G401 (cell line): ENCODE results near the gene TSSC4. TPM values are rescaled to one million over a fixed set of nuclear protein-coding genes. Genes with fewer than 3 reads are reported as not detected.

Source experiments
- DNase-seq: peaks from one replicate; pipeline ENCODE4 v3.0.0-alpha.2; 2015; ENCODE audit warnings: low spot score
- in situ Hi-C: cut with HindIII; loops from 2 replicates; pipeline ENCODE4 v1.10.0; 2016; ENCODE audit warnings: low sequenced_read_pairs, mixed read lengths
- total RNA-seq: library from RNA; depleted of rRNA; stranded (reverse); fragments of >200 nt; shearing (Covaris generic); gene quantifications from 2 replicates; pipeline ENCODE4 v1.2.3, GENCODE V29; 2014

The TSSC4 gene
- total RNA-seq, 1 experiment from 2014 or later = 46.1 TPM

DNA sequence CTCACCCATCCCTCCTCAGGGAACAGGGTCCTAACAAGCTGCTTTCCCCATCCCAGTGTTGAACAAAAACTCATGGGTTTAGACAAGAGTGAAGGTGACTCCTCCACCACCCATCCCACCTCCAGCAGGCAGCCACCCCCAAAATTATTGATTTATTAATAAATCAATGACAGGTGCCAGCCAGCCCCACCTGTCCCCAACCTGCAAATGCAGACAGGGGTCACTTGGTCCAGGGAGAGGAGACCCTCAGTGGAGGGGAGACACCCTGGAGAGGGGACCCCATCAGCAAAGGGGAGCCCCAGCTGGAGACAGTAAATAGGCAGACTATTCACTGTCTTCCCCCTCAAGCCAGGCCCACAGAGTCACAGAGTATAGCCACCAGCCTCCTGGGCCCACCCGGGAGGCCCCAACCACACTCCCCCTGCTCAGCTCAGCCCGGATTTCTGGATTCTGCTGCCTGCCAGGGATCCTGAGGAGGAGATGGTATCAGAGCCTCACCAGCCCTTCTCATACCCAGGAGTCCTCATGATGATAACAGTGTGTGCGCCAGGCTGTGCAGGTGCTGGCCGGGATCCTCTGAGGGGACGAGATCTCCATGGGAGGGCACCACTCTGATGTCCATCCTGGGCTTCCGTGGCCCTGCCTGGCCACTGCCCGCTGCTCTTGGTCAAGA is 32.2 kb upstream of the TSSC4 start:
- in situ Hi-C loops = no loop called here
- no peak for DNase-seq

DNA sequence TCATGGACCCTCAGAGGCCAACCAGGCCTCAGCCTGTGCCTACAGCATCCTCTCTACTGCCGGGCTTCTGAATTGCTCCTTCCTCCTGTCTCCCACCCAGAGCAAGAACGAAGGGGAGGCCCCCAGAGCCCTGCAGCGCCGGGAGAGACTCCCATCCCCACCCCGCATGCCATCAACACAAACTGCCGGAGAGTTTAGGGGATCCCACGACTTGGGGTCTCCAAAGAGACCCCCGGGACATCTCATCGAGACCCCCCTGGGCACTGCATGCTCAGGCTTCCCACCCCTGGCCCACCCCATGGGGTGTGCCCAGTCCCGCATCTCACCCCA is 31.7 kb upstream of the TSSC4 start:
- no peak for DNase-seq

DNA sequence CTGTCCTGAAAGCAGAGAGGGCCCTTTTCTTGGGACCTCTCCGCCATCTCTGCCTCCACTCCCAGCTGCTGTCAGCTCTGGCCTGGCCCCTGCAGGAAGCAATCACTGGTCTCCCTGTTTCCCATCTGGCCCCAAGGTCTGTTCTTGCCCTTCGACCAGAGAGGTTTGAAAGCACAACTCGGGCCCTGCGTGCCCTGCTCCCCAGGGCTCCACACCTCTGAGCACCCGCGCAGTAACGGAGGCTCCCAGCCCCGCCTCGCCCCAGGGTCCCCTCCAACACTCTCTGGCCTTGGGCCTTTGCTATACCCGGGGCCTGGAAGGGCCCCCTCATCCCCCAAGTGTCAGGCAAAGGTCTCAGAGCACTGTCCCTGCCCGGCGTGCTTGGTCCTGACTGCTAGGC is 31.2 kb upstream of the TSSC4 start:
- in situ Hi-C loops = no loop called here
- DNase-seq = no peak

More for the DNA sequence above, 31.7 kb upstream of the TSSC4 start:
- in situ Hi-C loops = no loop called here

DNA sequence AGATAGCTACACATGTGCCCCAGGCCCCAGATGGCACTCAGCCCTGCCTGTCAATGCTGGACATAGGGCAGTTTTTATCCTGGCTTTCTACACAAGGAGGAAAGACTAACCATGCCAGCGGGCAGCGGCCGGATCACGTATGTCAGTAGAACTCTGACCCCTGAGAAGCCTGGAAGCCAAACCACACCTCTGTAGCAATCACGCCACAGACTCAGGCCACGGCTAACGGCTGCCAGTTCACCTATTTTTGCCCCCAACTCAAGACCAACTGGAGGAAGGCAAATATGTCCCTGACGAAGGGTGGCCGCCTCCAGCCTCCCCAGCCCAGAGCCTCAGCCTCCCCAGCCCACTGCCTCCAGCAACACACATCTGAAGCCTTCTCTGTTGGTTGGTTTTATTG is 30.7 kb upstream of the TSSC4 start:
- no peak for DNase-seq
- in situ Hi-C loops = no loop called here

DNA sequence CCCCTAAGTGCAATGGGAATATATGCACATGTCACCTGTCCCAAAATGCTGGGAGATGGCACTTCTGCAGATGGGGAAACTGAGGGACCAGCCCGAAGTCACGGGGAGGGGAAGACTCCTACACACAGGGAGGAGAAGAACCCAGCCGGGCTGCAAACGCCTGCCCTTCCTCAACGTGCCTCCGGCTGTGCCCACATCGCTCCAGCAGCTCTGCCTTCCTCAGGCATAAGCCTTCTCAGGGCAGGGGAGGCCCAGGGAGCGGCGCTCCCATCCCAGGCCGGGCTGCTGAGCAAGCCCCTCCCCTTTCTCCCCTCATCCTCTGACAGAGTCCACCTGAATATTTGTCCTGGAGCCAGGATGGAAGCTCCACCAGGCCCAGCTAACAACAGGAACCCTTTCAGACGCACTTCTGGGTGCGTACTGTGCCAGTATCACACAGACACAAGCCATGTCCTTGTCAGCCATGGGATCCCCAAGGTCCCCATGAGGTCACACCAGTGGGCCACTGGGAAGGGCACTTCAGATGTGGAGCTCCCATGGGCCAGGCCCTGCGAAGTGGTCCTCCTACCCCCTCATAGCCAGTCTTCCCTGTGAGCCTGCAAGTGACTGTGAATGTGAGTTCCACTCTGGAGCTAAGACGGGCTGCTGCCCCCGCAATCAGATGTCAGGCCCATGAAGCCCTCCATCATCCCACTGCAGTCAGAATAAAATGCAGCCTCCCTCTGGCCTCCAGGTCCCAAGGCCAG is 25.9 kb upstream of the TSSC4 start:
- in situ Hi-C loops = no loop called here

DNA sequence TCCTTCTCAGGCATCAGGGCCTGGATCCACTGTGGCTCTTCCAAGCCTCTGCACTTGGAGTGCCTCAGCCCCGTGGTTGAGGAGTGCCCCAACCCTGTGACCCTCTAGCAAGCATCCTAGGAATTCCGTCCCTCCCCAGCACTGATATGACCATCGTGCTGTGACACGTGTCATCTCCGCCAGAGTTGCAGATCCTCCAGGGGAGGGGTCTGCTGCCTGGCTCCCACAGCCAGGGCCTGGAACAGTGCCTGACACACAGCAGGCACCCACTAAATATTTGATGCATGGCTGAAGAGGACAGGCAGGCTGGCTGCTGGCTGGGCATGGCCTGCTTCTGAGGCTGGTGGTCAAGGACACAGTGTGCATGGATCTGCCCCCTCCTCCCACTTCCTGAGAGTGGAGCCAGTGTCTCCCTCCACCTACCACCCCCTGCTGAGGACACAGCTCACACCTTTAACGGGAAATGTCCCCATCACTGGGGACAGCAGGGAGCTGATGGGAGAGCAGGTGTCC is 25.2 kb upstream of the TSSC4 start:
- DNase-seq = peak; percentile 52
- in situ Hi-C loops = no loop called here

More for the DNA sequence above, 25.9 kb upstream of the TSSC4 start:
- no peak for DNase-seq

DNA sequence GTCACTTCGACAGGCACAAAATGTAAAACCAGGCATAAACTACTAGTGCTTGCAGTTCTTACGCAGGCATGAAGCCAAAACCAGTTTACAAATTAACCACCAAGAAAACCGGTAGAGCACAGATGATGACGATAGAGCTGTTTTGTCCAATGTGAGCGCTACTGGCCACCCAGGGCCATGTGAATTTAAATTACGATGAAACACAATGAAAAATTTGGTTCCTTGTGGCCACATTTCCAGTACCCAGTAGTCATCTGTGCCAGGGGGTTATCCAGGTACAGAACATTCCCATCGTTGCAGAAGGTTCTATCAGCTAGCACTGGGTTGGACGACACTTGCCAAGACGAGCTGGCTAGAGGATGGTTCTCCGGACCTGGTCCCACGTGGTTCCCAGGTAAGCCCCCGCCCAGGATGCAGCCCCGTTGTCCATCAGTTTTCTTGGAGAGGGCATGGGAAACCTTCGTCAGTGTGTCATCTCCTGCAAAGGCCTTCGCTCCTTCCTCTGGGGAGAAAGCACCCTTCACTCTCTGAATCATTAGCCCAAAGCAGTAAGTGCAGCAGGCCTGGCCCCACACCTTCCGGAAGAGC is 24.5 kb upstream of the TSSC4 start:
- in situ Hi-C loops = no loop called here
- no peak for DNase-seq

DNA sequence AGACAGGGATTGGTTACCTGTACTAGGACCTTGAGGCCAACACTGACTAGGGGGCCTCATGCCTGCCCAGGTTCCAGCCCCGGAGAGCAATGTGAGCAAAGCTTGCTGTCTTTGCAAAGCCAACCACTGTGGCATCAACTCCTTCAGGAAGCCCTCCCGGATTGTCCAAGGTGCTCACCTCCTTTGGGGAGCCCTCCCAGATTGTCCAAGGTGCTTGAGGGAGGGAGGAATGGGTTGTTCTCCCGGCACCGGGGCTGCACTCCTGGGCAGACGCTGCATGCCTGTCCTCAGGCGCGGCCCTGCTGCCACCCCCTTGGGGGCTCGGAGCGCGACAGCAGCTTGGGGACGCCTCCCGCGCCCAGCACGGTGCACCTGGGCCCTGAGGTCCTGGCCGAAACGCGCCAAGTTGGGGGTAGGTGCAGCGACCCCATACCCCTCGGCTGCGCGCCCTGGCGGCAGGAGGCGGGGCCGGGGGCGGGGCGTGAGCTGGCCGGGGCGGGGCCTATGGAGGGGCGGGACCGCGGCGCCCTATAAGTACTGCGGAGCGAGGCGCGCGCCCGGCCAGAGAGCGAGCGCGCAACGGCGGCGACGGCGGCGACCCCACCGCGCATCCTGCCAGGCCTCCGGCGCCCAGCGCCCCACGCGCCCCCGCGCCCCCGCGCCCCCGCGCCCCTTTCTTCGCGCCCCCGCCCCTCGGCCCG is 23.6 kb upstream of the TSSC4 start, which contains the start of gene CD81:
Gene CD81, plus strand, starts transcription at position 560 of the 701 bp plus-strand sequence. CDS start 240 bp downstream, outside the sequence.
- in situ Hi-C loops = no loop called here
- DNase-seq = peak; percentile 59

DNA sequence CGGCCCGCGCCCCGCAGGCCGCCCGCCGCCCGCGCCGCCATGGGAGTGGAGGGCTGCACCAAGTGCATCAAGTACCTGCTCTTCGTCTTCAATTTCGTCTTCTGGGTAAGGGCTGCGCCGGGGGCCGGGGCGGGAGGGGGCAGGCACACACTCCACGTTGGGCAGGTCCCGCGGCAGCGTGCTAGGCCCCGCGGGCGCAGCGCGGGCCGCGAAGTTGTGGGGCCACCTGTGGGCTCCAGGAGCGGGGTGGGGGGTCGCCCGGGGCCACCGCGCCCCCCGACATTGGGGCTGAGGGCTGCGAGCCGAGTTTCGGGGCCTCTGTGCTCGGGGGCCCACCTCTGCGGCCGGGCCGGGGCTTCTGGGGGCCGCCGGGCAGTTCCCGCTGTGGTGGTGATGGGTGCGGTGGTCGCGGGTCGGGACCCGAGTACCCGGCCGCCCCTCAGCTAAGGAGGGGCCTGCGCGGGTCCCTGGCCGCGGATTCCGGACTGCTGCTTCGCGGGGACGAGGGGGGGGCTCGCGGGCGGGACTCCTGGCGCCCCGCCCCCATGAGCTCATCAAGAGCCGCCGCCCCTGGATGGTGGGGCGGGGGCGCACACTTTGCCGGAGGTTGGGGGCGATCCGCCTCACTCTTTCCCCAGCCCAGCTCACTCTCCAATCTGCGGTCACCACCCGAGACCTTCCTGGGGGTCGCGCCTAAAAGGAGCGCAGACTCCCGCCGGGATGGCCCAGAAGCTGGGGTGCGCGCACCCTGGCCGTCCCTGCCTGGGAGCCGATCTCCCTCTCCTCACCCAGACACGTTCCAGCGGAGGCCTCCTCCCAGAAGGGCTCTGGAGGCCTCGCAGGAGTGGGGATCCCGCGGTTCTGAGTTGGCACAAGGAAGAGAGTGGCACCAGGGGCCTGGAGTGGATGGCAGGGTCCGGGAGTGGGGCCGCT is 22.8 kb upstream of the TSSC4 start:
- DNase-seq = peak; percentile 34
- in situ Hi-C loops = no loop called here

DNA sequence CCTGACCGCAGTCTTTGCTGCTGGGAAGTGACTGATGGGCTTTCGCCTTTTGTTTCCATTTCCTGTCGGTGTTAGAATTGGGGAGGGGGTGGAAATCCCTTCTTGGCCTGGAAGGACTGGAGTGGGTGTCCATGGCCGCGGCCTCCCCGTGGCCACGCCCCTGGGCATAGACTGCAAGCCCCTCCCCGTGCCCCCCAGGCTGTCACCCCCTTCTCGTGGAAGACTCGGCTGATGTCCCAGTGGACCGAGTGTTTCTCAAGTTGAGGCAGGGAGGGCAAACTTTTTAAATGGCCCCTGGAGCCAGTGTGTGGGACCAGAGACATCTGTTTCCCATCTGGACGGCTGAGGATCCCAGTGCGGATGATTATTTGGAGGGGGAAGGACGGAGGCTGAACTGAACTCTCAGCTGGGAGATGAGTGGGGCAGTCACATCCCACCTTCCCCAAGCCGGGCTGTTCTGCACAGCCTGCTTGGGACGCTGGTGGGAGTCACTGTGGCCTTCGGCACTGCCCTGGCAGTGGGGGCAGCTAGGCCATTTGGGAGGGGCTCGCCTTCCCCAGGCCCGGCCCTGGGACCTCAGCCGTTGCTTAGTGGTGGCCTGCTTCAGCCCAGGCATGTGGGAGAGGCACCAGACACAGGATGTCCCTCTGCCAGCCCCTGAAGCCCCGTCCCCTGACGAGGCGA is 21.9 kb upstream of the TSSC4 start:
- in situ Hi-C loops = no loop called here
- DNase-seq = no peak

DNA sequence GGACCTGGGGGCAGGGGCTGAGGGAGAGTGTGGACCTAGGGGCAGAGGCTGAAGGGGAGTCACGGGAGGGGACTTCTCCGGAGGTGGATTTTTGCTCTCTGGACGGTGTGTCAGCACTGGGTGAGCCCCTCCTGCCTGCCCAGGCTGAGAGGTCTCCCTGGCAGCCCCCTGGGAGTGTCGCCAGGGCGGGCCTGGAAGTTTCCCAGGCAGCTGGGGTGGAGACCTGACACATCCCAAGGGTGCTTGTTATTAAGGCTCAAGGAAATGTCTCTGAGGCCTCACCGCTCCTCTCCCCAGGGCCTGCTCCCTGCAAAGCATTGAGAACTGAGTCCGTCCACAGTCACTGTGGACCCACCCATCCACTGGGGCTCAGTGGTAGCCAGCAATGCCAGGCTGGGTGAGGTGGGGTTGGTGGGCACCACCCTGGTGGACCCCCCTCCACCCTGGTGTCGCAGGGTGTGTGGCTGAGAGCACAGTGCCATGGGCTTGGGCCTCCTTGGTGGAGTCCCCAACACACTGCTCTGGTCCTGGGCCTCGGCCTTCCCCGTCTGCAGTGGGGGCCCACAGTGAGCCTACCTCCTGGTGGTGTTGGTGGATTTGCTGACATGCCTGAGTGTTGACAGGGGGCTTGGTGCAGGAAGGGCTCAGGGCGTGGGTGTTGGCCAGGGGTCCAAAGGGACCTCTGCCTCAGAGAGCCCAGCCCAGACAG is 20.9 kb upstream of the TSSC4 start:
- no peak for DNase-seq
- in situ Hi-C loops = no loop called here

DNA sequence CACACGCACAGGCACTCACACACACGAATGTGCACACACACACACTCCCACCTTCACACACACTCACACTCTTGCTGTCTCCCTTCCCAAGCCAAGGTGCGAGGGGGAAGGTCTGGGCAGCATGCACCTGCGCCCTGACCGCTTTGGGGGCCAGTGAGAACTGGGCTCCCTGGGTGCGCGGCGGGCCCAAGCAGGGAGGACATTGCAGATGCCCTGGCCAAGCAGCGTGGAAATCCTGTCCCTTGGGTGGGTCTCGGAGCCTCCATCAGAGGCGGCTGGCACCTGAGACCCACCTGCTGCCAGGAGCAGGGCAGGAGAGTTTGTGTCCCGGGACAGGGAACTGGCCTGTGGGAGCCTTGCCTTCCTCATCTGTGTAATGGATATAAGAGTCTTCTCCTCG is 20.2 kb upstream of the TSSC4 start:
- in situ Hi-C loops = no loop called here
- no peak for DNase-seq

DNA sequence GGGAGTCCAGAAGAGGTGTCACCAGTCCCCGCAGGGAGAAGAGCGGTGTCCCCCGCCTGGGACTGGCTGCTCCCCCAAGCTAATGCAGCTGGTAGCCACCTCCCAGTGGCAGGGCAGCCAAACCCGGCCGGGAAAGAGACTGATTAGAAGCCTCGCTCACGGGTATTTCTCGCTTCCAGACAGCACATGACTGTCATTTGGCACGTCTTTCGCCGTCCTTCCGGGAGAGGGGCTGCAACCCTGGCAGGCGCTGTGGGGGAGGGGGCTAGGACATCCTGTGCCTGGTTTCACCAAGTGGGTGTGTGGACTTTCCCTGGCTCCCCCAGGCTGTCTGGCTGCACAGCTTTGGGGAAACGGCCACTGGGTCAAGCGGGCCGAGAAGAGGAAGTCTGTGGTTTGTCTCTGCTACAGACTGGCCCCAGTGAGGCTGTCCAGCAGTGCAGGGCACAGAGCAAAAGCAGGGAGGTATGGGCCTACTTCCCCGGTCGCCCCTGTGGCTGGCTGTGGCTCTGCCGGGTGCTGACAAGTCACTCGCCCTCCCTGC is 19.7 kb upstream of the TSSC4 start:
- no peak for DNase-seq

DNA sequence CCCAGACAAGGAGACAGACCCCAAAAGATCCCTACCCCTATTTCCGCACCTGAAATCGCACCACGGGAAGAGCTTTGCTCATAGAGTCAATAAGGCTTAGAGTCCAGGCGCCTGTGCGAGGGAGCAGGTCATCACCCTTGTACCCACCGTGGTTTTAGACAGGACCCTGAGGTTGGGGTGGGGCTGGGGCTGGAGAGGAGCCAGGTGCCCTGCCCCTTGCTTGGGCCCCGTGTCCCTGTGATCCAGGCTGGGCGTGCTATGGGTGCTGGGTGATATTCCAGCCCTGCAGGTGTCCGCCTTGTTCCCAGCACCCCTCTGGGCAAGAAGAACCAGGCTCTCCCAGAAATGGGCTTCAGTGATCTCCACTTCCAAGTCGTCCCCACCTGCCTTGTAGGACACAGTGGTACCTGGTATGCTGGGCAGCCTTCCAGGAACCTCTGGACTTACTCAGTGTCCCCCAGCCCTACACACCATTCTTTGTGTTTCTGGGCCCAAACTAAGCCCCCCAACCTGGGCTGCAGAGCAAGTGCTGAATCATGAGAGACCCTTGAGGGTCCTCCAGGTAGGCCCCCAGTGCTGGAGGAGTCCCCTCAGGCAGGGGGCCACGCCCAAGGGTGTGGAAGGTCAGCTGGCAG is 18.9 kb upstream of the TSSC4 start:
- in situ Hi-C loops = no loop called here
- no peak for DNase-seq

More for the DNA sequence above, 19.7 kb upstream of the TSSC4 start:
- in situ Hi-C loops = no loop called here

DNA sequence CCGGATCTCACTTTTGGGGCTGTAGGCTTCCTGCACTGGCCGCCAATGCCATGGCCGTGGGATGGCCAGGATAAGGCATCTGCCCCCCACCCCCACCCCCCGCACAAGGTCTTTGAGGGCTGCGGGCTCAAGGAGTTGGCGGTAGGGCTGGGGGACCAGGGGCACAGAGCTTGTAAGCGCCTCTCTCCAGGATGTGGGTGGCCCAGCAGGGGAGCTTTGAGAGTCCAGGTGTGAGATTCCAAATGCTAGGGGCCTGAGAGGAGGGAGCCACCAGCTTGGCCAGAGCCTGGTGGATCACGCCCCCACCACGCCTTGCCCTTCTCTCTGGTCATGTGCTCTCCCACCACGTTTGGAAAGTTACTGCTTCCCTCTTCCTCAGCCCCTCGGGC is 18.4 kb upstream of the TSSC4 start:
- DNase-seq = no peak
- in situ Hi-C loops = no loop called here

DNA sequence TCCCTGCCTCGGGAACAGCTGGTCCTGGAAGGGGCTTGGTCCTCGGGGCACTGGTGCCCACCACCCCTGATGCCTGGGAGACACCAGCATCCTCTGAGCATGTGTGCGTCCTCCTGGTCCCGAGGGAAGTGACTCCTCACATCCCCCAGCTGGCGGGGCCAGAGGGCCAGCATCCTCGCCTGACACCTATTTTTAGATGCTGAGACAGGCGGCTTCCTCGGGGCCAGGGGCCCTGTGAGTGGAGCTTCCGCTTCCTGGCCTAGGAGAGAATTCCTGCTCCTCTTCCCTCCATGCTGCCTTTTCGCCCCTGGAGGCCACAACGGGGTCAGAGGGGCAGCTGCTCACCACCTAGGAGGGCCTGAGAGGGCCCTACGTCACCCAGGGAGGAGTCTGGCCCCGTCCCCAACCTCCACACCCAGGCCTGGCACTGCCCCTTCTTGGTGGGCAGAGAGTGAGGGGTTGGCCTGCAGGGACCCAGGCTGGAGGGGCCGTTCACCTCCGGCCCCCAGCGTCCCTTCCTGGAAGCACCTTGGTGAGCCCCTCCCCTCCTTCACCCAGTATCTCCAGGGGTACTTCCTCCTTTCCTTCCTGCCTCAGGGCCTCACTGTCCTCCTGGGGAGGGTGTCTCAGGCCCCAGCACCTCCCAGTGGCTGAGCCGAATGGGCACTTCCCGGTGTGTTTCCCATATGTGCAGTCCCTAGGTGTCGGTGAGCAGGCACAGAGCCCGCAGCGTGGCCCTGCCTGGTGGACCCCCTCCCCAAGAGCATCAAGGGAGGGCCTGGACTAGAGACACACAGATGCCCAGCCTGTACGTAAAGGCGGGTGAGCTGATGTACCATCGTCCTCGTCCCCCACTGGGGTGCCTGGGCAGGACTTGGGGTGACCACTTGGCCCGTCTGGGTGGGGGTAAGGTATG is 17.4 kb upstream of the TSSC4 start:
- DNase-seq = peak; percentile 29
- in situ Hi-C loops = no loop called here
